Stimulated activated naive CD8-positive, alpha-beta T cell treated with anti-CD3 and anti-CD28 coated beads, Interleukin-15, Interleukin-2, amounts not matched to agents 100 U/mL and 50 U/mL, for 24 hours (primary cell): ENCODE measurements around the gene PTPRG.
"Not testable (repeated sequence)": the region's sequence is repeated elsewhere in the genome, so short reads cannot be mapped to it uniquely, and the experiment has no call there.

Source experiments
- ATAC-seq: fragments of 150-1000 bp; cut with Tn5 transposase; one replicate; pipeline ENCODE4 v1.10.0; 2021
- DNase-seq: peaks from one replicate; pipeline ENCODE4 v3.0.0; 2021

PTPRG gene

DNA sequence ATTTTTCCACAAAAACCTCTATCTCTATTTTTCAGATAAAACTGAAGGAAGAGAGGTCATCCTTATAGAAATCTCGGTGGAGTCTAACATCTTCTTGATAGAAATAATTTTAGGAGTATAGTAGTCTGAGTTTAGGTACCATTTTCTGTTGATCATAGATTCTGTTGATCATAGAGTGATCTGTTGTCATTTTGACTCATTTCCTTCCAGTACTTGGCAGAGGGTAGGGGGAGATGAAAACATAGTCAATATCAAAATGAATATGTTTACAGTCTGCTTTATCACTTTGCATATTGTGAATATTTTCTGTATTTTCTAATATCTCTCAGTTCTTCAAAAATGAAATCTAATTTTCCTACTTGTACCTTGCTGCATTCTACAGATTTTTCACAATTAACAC, 458.5 kb downstream of the PTPRG start:
- DNase-seq = no peak
- ATAC-seq = no peak

DNA sequence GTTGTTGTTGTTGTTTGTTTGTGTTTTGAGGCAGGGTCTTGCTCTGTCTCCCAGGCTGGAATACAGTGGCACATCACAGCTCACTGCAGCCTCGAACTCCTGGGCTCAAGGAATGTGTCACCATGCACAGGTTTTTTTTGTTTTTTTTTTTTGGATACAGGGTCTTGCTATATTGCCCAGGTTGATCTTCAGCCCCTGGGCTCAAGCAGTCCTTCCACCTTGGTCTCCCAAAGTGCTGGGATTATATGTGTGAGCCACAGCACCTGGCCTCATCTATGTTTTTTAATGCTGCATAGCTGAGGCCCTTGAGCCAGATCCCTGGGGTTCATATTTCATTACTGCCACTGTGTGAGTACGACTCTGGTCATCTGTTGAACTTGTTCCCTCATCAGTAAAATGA, 459.3 kb downstream of the PTPRG start:
- ATAC-seq = no peak
- DNase-seq = no peak

- no peak for ATAC-seq
- no peak for DNase-seq
Measured at GRCh38 chr3:62022312-62022711, 460.9 kb downstream of the PTPRG start.

DNA sequence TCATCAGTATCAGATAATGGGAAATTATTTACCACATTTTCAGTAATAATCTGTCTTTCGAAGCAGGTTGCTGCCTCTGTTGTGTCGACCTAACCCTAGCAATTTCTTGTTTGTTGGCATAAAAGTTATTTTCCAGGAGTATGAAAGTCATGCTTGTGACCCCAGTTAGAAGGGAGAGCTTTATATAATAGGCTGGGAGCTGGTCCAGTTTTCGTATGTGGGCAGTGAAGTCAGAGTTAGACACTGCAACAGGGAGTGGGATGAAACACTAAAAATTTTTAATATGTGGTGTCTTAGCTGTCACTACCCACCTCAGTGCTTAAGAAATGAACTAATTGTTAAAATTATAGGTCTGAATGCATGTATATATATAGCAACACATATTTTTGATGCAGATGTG, 463.5 kb downstream of the PTPRG start:
- DNase-seq (no peak), ATAC-seq (no peak)

DNA sequence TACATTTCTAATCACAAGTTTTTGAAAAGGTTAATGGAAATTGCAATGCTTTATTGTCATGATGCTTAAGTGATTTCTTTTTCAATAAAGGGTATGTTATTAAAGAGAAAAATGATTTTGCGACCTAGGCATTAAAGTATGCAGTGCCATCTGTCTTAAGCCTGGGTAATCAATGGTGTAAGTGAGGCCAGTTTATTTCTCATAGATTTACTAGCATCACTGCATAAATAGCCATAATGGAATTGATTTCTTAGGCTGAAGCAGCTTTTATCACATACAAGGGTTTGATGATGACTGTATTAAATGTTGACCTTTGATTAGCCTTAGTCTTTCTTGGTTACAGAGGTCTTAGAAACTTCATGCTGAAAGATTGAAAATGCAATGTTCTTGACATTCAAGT, 464.5 kb downstream of the PTPRG start:
- no peak for DNase-seq
- no peak for ATAC-seq

- DNase-seq (no peak), ATAC-seq (no peak)
Measured at GRCh38 chr3:62027241-62027640, 465.9 kb downstream of the PTPRG start.

DNA sequence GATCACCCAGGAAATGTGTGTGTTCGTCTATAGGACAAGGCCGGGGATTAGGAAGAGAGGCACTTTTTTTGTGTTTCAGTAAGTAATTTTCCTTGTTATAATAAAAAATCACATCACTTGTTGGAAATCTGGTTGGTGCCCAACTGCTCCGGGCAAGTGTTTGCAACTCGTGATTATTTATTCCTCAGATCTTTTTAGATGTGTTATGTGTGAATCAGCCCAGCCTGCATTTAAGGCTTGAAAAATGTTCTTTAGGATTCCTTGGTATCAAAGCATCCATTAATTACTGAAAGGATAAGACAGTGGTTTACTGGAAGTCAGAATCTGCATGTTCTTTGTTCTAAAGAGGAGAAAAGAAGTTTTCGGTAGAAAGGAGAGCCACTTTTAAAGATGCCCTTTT, 466.4 kb downstream of the PTPRG start:
- ATAC-seq (no peak), DNase-seq (no peak)

GRCh38 chr3:62028236-62028635, 466.9 kb downstream of the PTPRG start:
- DNase-seq (no peak), ATAC-seq (no peak)

DNA sequence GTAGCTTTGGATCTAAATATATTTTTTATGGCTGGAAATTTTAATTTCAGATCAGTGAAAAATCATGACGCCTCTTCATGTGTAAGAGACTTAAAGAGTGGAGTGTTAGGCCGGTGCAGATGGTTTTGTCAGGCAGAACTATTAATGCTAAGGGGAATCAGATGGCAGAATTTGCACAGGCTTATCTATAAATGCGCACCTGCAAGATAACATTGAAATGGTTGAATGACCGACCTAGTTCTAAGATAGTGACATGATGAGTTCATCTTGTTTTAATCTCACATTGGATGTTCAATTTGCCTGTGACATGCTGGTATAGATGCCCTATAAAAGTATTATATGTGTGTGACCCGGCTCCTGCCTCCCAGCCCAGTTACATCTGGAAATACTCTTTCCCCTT, 471.4 kb downstream of the PTPRG start:
- ATAC-seq (no peak), DNase-seq (no peak)

DNA sequence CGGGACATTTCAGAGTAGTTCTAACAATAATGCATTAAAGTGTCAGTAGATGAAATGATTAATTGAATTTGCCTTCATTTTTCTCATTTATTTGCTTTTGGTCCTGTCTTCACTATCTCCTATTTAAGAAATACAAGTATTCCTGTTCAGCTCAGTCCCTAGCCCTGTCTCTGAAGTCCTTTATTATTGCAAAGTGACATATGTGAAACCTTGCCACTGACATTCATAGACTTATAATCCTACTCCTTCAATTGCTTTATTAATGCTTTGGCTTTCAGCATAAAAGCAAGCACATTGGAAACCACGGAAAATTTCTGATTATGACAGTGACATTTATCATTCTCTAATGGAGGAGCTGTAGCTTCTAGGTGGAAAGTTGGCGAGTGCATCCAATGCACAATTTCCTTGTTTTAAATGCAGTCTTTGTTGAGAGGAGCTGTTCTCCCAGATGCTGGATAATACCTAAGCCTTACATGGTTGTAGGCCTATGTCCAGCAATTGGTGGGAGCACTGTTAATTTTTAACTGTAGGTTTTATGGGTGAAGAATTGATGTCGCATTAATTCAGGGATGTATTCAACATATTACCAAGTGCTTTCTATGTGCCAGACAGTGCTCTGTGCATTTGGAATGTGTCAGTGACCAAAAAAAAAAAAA, 474.2 kb downstream of the PTPRG start:
- ATAC-seq (no peak), DNase-seq (no peak)

- ATAC-seq (no peak), DNase-seq (no peak)
Measured at GRCh38 chr3:62036726-62037125, 475.4 kb downstream of the PTPRG start.

DNA sequence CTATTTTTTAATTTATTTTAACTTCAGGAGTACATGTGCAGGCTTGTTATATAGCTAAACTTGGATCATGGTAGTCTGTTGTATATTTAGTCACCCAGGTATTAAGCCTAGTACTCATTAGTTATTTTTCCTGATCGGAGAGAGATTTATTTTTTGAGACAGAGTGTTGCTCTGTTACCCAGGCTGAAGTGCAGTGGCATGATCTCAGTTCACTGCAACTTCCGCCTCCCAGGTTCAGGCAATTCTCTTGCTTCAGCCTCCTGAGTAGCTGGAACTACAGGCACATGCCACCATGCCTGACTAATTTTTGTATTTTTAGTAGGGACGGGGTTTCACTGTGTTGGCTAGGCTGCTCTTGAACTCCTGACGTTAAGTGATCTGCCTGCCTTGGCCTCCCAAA, 477.4 kb downstream of the PTPRG start:
- ATAC-seq, DNase-seq: not testable (repeated sequence)

DNA sequence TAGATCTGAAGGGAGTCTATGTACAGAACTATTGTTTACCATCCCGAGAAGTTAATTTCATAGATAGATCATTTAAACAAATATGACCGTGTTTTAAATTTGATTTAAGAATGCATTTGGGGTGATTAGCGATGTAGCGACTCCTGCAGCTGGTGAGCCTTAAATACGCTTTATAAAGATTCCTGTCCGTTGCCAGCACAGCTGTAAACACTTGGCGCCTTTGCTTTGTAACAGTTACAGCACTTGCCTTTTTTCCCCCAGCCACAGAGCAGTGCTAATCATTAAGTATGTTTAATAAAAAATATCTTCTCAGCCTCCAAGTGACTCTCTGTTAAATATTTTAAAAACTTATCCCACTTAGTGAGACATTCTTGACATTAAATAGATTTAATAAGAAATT, 478.2 kb downstream of the PTPRG start:
- no peak for ATAC-seq
- DNase-seq = no peak

GRCh38 chr3:62041681-62042080, 480.3 kb downstream of the PTPRG start:
- DNase-seq (no peak), ATAC-seq (no peak)

GRCh38 chr3:62044874-62045411, 483.6 kb downstream of the PTPRG start:
- no peak for ATAC-seq
- DNase-seq = no peak

DNA sequence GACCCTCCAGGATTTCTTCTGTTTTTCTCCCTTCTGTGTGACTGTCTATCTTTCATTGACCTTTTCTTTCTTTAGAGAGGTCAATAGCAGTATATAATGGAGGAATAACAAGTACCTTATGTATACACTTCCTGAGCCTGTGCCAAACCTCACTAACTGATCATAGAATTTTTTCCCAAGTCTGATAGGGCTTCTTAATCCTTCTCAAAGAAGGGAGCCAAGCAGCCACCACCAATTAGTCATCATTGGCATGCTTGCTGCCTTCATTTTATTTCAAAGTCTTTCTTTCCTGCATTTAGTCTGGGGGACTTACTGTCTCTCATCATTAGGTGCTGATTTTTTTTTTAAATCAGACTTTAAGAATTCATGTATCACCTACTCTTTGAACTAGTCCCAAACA, 485.0 kb downstream of the PTPRG start:
- no peak for DNase-seq
- ATAC-seq = no peak

DNA sequence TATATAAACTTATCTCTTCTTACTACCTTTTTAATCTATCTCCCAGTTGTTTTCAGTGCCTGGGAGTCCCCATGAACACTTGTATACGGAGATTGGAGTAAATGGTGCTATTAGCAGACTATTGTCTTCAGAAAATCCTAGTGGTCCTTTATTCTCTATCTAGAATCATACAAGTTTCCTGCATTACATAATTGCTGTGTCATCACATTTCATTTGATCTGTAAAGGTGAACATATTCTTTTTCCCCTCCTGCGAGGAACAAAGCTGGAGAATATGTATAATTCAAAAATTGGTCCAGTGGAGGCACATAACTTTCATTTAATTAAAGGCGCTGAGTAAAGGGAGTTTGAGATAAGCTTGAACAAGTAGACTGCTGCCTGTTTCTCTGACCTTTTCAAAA, 487.2 kb downstream of the PTPRG start:
- DNase-seq = no peak
- no peak for ATAC-seq

DNA sequence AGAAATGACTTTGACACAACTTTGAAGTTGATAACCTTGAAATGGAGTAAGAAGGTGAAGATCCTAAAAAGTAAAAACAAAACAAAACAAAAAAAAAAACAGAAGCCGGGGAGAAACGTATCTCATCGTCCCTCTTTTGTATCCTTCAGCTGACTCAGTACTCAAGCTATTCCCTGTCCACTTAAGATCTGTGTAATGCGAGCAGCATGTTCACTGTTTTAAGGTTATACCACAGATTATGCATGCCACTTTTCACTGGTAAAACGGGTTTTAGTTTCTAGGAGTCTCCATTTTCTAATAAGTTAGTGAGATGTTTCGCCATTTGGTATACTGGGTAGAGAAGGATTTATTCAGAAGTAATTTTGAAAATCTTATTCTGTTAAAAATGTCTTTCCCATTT, 487.7 kb downstream of the PTPRG start:
- ATAC-seq (no peak), DNase-seq (no peak)

DNA sequence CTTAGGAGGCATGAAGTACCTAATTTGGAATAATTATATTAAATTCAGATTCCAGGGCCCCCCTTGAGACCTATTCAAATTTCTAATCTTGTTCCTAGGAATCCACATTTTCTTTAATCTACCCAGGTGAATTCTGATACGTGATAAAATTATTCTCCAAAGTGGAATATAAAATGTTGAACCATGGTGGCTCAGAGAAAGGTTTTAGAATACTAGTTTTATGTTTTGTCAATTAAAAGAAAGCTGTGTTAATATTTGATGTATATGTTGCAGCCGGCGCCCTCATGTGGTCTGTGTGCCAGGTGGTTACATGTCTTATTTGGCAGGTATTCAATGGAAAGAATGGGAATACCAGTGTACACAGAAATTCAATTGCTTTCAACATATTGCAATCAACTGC, 490.1 kb downstream of the PTPRG start:
- no peak for ATAC-seq
- no peak for DNase-seq

DNA sequence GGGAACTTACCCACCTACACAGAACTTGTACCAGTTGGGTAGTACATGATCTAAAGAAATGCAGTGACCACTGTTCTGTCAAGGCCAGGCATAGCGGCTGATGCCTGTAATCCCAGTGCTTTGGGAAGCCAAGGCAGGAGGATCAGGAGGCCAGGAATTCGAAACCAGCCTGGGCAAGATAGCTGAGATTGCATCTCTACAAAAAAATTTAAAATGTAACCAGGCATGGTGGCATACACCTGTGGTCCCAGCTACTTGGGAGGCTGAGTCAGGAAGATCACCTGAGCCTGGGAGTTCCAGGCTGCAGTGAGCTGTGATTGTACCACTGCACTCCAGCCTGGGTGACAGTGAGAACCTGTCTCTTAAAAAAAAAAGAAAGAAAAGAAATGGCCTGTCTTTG, 491.0 kb downstream of the PTPRG start:
- ATAC-seq = no peak

GRCh38 chr3:62056658-62057057, 495.3 kb downstream of the PTPRG start:
- DNase-seq (no peak), ATAC-seq (no peak)

More for the DNA sequence above, 491.0 kb downstream of the PTPRG start:
- DNase-seq = no peak

DNA sequence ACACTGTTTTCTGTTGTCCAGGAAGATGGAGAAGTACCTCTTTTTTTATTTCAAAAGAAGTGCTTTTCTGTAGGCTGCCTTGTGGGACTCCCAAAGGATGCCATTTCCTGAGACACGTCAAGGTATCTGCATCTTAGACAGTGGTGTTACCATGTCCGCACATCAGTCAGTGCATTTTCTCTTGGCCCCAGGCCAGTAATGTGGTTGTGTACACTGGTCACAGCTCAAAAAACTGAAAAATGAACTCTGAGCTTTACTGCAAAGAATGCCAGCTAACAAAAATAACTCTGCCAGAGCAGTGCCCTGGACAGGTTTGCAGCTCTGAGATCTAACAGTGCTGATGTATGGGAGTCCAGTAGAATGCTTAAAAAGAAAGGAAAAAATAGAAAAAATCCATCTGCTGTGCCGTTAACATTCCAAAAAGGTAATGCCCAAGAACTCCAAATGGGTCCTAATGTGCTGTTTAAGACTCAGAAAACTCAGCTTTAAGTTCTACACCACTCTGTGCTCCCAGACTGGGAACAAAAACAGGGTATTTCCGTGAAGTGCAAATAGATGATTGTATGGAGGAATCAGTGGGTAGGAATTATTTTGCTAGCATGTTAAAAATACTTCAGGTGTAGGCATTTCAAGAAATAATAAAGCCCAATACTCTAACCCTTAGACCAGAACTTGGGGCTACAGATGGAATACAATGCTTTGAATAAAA, 496.1 kb downstream of the PTPRG start:
- ATAC-seq (no peak), DNase-seq (no peak)

- ATAC-seq = no peak
- DNase-seq = no peak
Measured at GRCh38 chr3:62065985-62066693, 504.8 kb downstream of the PTPRG start.
